ENCODE results near the gene EFCAB6. TPM values are rescaled to one million over a fixed set of nuclear protein-coding genes. Genes with fewer than 3 reads are reported as not detected.

EFCAB6 gene
- polyA plus RNA-seq, 3 donors = not detected

DNA sequence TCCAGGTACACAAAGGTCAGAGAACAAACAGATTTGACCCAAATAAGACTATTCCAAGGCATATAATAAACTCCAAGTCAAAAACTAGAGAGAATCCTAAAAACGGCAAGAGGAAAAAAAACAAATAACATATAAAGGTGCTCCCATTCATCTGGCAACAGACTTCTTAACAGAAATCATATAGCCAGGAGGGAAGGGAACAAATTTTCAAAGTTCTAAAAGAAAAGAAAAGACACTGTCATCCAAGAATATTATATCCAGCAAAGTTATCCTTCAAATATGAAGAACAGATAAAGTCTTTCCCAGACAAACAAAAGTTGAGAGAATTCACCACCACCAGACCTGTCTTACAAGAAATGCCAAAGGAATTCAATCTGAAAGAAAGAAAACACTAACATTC lies 11.1 kb downstream of the EFCAB6 start:
- Histone ChIP-seq H3K27me3 (ENCODE audit: control insufficient read depth in 2 of 2, insufficient read depth in 2 of 2, low read length in 2 of 2) (no peaks in the 10 kb centered on the region), H4K20me1 (ENCODE audit: insufficient read depth, low read length) (no peaks in the 10 kb centered on the region), H3K27ac (ENCODE audit: low read depth in 1 of 2, low read length in 2 of 2) (no peak overlapping the region), H3K9ac (ENCODE audit: insufficient read depth, low read length, poor library complexity, severe bottlenecking) (no peak overlapping the region), H3K36me3 (replicated peaks in 1 of 2; ENCODE audit: control insufficient read depth in 1 of 2, insufficient read depth in 2 of 2, low read length in 2 of 2) (no peaks in the 10 kb centered on the region), H3K4me1 (ENCODE audit: control insufficient read depth in 1 of 2, insufficient read depth in 2 of 2, low read length in 2 of 2) (no peaks in the 10 kb centered on the region), H3K79me2 (ENCODE audit: insufficient read depth, low read length) (no peaks in the 10 kb centered on the region), H2AFZ (ENCODE audit: insufficient read depth, low read depth, low read length, poor library complexity, severe bottlenecking) (no peak overlapping the region), H3K4me3 (replicated peaks in 1 of 3; ENCODE audit: low read depth in 2 of 3, low read length in 3 of 3) (no peak overlapping the region), H3K9me3 (replicated peaks in 1 of 2; ENCODE audit: control insufficient read depth in 1 of 2, insufficient read depth in 1 of 2, low read length in 2 of 2) (peaks cover 0 to 21% of the 10 kb centered on the region in 2 donors), H3K4me2 (replicated peaks; ENCODE audit: extremely low read depth, low read length, poor library complexity, severe bottlenecking) (no peak overlapping the region)
- no peak for DNase-seq
- H3K36me3 Mint-ChIP-seq = no peaks in the 10 kb centered on the region
- intact Hi-C loops (cut with micrococcal nuclease) = no loop called here
- H3K4me3 Mint-ChIP-seq = no peak overlapping the region
- no peak overlapping the region for H3K27ac Mint-ChIP-seq
- TF ChIP-seq, protein P1, sequence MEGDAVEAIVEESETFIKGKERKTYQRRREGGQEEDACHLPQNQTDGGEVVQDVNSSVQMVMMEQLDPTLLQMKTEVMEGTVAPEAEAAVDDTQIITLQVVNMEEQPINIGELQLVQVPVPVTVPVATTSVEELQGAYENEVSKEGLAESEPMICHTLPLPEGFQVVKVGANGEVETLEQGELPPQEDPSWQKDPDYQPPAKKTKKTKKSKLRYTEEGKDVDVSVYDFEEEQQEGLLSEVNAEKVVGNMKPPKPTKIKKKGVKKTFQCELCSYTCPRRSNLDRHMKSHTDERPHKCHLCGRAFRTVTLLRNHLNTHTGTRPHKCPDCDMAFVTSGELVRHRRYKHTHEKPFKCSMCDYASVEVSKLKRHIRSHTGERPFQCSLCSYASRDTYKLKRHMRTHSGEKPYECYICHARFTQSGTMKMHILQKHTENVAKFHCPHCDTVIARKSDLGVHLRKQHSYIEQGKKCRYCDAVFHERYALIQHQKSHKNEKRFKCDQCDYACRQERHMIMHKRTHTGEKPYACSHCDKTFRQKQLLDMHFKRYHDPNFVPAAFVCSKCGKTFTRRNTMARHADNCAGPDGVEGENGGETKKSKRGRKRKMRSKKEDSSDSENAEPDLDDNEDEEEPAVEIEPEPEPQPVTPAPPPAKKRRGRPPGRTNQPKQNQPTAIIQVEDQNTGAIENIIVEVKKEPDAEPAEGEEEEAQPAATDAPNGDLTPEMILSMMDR (IDR thresholded peaks at IDR 0.05) = no peak
- H3K9me3 Mint-ChIP-seq = peaks cover 11 to 22% (median 16%) of the 10 kb centered on the region in 7 donors
- H3K4me1 Mint-ChIP-seq = no peaks in the 10 kb centered on the region
- peaks cover 6 to 18% (median 16%) of the 10 kb centered on the region in 3 donors for H3K27me3 Mint-ChIP-seq (ENCODE audit: low read depth in 3 of 3)
- WGBS (ENCODE audit: insufficient coverage) = no CpG with 5 or more reads among the region's 1 CpG

DNA sequence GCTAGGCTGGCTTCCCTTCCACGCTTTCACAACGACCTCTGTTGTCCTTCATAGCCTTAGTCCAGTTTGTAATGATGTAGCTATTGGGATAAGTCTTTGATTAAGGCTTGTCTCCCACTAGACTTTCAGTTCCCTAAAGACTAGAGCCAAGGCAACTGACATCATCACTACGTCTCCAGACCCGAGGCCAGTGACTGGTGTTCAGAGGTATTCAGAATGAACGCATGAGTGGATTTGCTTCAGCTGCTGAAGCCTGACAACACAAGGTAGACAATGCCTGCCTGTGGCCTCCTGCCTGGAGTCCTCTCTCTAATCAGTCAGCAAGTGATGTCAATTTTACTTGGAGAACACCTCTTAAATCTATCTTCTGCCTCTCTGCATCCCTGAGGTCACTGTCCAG lies 13.6 kb downstream of the EFCAB6 start:
- intact Hi-C loops (cut with micrococcal nuclease) = no loop called here
- no peak overlapping the region for H3K4me3 ChIP-seq (replicated peaks in 1 of 3; ENCODE audit: low read depth in 2 of 3, low read length in 3 of 3)

More for the DNA sequence above, 13.6 kb downstream of the EFCAB6 start:
- H3K4me1 ChIP-seq (ENCODE audit: control insufficient read depth in 1 of 2, insufficient read depth in 2 of 2, low read length in 2 of 2) = no peaks in the 10 kb centered on the region
- no peak overlapping the region for H3K9ac ChIP-seq (ENCODE audit: insufficient read depth, low read length, poor library complexity, severe bottlenecking)
- no peaks in the 10 kb centered on the region for H4K20me1 ChIP-seq (ENCODE audit: insufficient read depth, low read length)
- no peak overlapping the region for H3K4me2 ChIP-seq (replicated peaks; ENCODE audit: extremely low read depth, low read length, poor library complexity, severe bottlenecking)
- Mint-ChIP-seq H3K4me1 (no peaks in the 10 kb centered on the region), H3K27me3 (ENCODE audit: low read depth in 3 of 3) (peaks cover 6 to 14% (median 11%) of the 10 kb centered on the region in 3 donors), H3K27ac (no peak overlapping the region), H3K36me3 (no peaks in the 10 kb centered on the region), H3K9me3 (peaks cover 11 to 22% (median 16%) of the 10 kb centered on the region in 7 donors), H3K4me3 (no peak overlapping the region)
- H3K27me3 ChIP-seq (ENCODE audit: control insufficient read depth in 2 of 2, insufficient read depth in 2 of 2, low read length in 2 of 2) = no peaks in the 10 kb centered on the region
- H3K9me3 ChIP-seq (replicated peaks in 1 of 2; ENCODE audit: control insufficient read depth in 1 of 2, insufficient read depth in 1 of 2, low read length in 2 of 2) = peaks cover 0 to 21% of the 10 kb centered on the region in 2 donors
- no peaks in the 10 kb centered on the region for H3K79me2 ChIP-seq (ENCODE audit: insufficient read depth, low read length)
- TF ChIP-seq, protein P1 (IDR thresholded peaks at IDR 0.05) = no peak
- H3K27ac ChIP-seq (ENCODE audit: low read depth in 1 of 2, low read length in 2 of 2) = no peak overlapping the region
- H2AFZ ChIP-seq (ENCODE audit: insufficient read depth, low read depth, low read length, poor library complexity, severe bottlenecking) = no peak overlapping the region
- no peaks in the 10 kb centered on the region for H3K36me3 ChIP-seq (replicated peaks in 1 of 2; ENCODE audit: control insufficient read depth in 1 of 2, insufficient read depth in 2 of 2, low read length in 2 of 2)
- DNase-seq = no peak
- WGBS (ENCODE audit: insufficient coverage) = 68% methylated on average over 3 of the region's 5 CpGs

Data from CD14-positive monocyte (primary cell).